Measurements from ENCODE around the gene AVEN. TPM values are rescaled to one million over a fixed set of nuclear protein-coding genes. Genes with fewer than 3 reads are reported as not detected.
A peak's percentile ranks its signal among the peaks of the same experiment; 100 is the strongest.
"Not testable (repeated sequence)": the region's sequence is repeated elsewhere in the genome, so short reads cannot be mapped to it uniquely, and the experiment has no call there.

Gene AVEN, protein sequence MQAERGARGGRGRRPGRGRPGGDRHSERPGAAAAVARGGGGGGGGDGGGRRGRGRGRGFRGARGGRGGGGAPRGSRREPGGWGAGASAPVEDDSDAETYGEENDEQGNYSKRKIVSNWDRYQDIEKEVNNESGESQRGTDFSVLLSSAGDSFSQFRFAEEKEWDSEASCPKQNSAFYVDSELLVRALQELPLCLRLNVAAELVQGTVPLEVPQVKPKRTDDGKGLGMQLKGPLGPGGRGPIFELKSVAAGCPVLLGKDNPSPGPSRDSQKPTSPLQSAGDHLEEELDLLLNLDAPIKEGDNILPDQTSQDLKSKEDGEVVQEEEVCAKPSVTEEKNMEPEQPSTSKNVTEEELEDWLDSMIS
- polyA plus RNA-seq (2012; ENCODE audit: insufficient read depth, insufficient read length): 11.4 TPM

DNA sequence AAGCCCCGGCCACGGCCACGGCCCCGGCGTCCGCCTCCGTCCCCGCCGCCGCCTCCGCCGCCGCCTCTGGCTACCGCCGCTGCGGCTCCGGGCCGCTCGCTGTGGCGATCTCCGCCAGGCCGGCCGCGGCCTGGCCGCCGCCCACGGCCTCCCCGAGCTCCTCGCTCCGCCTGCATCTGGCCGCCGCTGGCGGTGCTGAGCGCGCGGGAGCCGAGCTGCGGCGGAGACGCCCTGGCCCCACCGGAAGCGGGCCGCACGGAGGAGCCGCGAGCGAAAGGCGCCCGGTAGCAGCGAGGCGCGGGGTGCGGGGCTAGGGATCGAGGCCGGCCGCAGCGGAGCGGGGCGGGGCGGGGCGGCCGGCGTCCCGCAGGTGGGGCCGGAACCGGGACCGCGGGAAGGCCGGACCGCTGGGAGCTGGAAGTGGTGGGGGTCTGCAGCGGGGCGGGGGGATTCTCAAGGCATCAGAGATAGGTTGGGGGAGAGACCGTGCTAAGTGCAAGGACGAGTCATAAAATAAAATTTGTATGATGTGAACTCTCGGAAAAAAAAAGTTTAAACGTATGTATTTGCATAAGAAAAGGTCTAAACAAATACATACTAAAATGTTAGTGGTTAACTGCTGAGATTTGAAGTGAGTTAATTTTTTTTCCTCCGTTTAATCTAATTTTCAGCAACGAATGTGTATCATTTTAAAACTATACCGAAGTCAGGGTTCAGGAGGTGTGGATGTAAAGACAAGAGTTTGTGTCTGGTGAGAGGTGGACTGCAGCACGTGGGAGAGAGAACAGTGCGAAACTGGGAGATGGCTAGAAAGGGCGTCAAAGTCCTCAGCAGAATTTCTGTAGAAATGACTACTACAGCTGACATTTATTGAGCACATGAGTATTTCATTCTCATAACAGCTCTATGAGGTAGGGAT, at the start of gene AVEN:
Gene AVEN (minus strand): TSS at position 334 of the 919 bp plus-strand sequence. CDS start 158 bp downstream, at position 176.
- DNase-seq (ENCODE audit: low read depth, low spot score): no peak
- peak within 1 kb of the TSS; percentile 82 for H3K4me3 ChIP-seq (ENCODE audit: low read length)

DNA sequence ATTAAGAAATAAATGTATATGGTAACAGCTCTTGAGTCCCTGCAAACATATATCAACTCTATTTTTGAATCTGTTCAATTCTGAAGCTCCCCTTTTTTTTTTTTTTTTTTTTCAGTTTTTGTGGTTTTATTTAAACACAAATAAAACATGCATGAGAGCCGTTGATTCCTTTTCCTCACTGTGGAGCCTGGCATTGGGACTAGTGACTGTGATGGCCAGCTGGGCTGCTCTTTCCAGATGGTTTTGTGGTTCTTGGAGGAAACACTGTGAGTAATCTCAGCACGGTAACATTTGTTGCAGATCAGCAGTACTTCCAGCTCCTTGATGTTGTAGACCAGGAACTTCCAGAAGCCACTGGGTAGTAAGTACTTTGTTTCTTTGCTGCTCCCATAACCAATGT, 46.7 kb upstream of the AVEN start:
- no peak for DNase-seq (ENCODE audit: low read depth, low spot score)
- no peak overlapping the region for H3K4me3 ChIP-seq (ENCODE audit: low read length)

DNA sequence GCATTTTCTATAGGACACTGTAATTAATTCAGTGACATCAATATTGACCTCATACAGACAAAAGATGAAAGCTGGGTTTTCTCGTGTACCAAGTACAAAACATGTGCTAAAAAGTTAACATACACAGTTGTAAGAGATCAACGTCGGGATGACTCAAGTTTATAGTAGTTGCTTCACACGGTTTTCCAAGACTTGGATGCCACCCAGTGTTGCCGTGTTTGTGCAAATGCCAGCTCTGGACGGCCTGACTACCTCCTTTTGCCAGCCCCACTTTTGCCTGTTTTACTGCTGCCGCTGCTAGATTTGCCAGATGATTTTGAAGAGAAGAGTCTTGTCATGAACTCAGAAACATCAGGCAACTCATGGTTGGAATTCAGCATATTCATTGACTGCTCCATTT, 45.1 kb upstream of the AVEN start:
- no peak overlapping the region for H3K4me3 ChIP-seq (ENCODE audit: low read length)
- no peak for DNase-seq (ENCODE audit: low read depth, low spot score)

DNA sequence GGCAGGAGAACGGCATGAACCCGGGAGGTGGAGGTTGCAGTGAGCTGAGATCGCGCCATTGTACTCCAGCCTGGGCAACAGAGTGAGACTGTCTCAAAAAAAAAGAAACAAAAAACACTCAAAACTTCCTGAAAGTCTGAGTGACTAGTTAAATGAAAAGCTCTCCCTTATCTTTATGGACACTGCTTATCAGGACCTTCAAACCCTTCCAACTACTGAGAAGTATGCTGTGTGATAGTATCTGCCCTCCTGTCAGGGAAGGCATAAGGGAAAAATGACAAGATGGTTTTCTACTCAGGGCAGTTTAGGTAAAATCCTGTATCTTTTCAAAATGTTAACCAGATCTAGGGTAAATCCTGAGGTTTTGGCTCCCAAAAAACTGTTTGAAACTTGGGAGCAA, 40.9 kb upstream of the AVEN start:
- DNase-seq (ENCODE audit: low read depth, low spot score): no peak
- H3K4me3 ChIP-seq (ENCODE audit: low read length): no peak overlapping the region

DNA sequence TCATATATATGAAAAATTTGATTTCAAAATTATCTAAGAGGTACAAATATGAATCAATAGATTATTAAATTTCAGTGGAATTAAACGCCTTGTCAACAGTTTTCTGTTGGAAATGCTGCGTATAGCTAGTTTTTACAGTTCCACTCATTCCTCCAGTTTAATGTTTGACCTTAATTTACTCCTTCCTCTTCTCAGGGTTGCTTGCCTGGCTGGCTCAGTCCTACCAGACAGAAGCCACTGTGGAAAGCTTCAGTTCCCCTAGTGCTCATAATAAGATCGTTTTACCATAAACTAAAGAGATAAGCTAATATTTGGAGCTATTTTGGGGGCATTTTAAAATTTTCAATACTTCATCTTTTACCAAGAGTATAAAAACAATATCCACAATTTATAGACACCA, 39.9 kb upstream of the AVEN start:
- no peak overlapping the region for H3K4me3 ChIP-seq (ENCODE audit: low read length)
- DNase-seq (ENCODE audit: low read depth, low spot score): no peak

DNA sequence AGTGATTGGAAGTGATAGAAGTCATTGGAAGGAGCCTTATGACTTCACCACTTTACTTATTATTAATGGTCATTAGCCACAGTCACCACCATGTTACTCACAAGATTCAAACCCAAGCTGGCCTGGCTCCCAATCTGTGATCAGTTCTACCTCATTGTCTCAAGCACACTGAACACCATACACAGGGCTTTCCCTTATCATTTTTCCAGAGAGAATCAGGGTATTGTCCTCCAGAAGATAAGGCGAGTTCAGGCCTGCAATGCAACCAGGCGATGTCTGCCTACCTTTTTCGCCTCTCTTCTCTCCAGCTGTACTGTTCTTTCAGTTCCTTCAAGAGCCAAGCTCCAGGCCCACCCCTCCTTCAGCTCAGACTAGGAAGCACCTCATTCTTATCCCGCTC, 37.8 kb upstream of the AVEN start:
- no peak overlapping the region for H3K4me3 ChIP-seq (ENCODE audit: low read length)
- DNase-seq (ENCODE audit: low read depth, low spot score): no peak

DNA sequence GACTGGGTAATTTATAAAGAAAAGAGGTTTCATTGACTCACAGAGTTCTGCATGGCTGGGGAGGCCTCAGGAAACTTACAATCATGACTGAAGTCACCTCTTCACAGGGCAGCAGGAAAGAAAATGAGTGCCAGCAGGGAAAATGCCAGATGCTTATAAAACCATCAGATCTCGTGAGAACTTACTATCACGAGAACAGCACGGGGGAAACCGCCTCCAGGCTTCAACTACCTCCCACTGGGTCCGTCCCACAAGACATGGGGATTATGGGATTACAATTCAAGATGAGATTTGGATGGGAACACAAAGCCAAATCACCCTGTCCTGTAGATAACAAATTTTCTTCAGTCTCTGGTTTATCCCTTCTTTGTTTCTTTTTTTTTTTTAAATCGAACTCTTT, 31.0 kb upstream of the AVEN start:
- DNase-seq (ENCODE audit: low read depth, low spot score): no peak
- no peak overlapping the region for H3K4me3 ChIP-seq (ENCODE audit: low read length)

DNA sequence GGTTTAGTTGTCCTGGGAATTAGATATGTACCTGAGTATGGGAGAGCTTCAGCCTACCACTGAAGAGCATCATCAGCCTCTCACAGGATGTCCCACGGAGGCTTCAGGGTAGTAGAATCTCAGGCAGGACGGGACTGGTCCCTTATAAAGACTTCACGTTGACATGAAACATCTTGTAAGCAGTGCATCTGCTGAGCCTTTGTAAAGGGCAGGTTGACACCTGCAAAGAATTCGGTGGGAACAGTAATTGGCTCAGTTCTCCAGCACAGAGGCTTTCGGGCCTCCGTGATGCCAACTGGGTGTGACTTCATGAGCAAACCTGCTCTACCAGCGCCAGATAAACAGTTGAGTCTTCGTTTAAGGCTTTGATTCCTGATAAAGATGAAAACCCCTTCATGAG, 26.9 kb upstream of the AVEN start:
- no peak overlapping the region for H3K4me3 ChIP-seq (ENCODE audit: low read length)
- no peak for DNase-seq (ENCODE audit: low read depth, low spot score)

DNA sequence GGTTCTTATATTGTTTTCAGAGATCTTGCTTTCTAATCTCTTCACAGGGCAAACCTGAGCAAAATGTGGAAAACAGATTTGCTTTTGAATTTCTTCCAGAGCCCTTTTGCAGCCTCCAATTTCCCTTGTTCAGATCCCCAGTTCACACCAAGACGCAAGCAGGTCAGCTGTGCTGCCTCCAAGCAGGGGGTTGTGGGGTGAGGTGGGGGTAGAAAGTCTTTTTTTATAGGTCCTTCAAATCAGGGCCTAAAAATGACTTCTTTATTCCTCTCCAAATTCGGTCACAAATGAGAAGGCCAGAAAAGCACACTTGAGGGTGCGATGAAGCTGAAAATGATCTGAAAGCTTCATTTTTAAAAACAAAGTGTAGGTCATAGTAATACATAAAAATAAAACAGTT, 26.3 kb upstream of the AVEN start:
- H3K4me3 ChIP-seq (ENCODE audit: low read length): no peak overlapping the region
- DNase-seq (ENCODE audit: low read depth, low spot score): no peak

DNA sequence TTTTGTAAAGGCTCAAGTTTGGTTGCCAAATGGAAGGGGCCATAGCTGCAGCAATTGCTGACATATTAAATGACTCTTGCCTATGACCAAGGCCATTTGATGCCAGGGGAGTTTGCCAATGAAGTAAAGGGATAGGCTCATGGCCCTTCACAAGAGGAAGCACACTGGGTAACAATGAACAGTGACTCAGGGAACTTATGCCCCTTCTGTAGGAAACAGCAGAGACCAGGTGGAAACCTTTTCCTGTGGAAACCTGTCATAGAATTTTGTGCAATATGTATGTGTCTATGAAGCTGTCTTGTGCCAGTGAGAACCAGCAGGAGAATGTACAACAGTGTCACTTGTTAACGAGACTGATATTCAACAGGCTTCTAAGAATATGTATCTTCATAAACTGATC, 25.4 kb upstream of the AVEN start:
- no peak for DNase-seq (ENCODE audit: low read depth, low spot score)
- no peak overlapping the region for H3K4me3 ChIP-seq (ENCODE audit: low read length)

DNA sequence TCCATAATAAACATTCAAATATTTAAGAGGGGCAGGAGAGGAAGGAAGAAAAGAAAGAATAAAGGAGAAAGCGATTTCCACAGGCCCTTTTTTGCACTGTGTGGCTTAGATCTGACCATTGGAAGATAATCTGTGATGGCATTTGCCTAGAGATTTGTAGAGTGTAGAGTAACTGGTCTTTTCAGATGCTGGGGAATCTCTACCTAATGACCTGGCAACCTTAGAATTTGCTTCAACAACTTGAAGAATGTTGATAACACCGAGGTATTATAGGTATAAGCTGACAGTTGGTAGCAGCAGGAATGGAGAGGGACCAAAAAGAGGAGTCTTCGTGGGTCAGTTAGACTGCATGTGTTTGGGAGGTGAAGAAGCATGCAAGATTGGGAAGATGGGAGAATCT, 20.9 kb upstream of the AVEN start:
- H3K4me3 ChIP-seq (ENCODE audit: low read length): no peak overlapping the region
- DNase-seq (ENCODE audit: low read depth, low spot score): no peak

DNA sequence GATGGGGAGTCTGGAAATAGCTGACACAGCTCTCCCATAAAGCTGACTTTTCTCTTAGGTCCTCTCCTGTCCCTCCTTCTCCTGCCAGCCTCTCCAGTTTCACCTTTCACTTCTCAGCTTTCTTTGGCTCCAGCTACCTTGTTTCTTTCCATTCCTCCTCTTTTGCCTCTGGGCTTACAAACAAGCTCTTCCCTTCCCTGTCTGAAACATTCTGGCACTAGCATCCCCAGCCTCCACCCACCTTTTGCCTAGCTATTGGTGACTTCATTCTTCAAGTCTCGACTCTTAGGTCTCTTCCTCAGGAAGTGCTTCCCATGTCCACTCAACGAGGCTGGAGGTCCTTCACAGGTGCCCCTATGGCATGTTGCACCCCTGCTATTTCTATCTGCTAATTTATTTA, 20.5 kb upstream of the AVEN start:
- no peak for DNase-seq (ENCODE audit: low read depth, low spot score)
- no peak overlapping the region for H3K4me3 ChIP-seq (ENCODE audit: low read length)

DNA sequence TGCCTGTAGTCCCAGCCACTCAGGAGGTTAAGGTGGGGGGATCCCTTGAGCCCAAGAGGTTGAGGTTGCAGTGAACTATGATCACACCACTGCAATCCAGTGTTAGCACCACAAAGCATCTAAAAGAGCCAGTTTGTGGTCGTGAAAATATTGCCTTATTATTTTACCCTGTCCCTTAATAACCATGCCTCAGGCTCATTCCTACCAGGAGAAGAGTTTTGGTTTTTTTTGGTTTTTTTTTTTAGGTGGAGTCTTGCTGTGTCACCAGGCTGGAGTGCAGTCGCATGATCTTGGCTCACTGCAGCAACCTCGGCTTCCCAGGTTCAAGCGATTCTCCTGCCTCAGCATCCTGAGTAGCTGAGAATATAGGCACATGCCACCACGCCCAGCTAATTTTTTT, 17.9 kb upstream of the AVEN start:
- H3K4me3 ChIP-seq (ENCODE audit: low read length): no peak overlapping the region
- no peak for DNase-seq (ENCODE audit: low read depth, low spot score)

DNA sequence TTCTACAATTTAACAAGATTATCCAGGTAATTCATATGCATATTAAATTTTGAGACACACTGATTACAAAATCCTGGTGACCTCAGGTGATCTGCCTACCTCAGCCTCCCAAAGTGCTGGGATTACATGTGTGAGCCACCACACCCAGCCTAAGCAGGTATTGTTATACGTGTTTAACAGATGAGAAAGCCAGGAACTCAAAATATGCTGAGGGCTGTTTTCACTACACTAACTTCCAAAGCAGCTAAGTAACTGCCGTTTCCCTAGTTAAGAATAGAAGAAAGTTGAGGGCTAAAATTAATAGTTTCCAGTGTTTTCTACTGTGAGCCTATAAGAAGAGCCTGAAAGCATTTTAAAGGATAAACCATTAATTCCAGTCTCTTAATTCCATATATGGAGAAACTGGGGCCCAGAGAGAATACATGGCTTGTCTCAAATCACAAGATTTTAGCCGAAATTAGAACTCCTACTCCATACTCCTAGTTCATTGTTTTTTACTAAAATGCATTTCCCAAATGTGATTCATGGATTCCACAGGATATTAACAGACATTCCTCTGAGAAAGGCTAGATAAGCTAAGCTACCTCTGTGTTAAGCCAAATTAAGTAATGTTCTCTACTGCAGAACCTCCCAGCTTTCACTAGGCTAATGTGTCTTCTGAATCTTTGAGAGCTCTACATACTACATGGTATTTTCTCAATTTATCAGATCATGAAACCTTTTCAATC, 17.0 kb upstream of the AVEN start:
- no peak for DNase-seq (ENCODE audit: low read depth, low spot score)
- H3K4me3 ChIP-seq (ENCODE audit: low read length): no peak overlapping the region

DNA sequence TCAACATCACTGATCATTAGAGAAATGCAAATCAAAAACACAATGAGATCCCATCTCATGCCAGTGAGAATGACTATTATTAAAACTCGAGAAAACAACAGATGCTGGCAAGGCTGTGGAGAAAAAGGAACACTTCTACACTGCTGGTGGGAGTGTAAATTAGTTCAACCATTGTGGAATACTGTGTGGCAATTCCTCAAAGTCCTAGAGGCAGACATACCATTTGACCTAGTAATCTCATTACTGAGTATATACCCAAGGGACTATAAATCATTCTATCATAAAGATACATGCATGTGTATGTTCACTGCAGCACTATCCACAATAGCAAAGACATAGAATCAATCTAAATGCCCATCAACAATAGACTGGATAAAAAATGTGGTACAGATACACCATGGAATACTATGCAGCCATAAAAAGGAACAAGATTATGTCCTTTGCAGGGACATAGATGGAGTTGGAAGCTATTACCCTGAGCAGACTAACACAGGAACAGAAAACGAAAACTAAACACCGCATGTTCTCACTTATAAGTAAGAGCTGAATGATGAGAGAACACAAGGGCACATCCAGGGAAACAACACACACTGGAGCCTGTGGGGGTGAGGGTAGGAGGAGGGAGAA, 15.2 kb upstream of the AVEN start:
- DNase-seq (ENCODE audit: low read depth, low spot score): no peak
- H3K4me3 ChIP-seq (ENCODE audit: low read length): no peak overlapping the region

DNA sequence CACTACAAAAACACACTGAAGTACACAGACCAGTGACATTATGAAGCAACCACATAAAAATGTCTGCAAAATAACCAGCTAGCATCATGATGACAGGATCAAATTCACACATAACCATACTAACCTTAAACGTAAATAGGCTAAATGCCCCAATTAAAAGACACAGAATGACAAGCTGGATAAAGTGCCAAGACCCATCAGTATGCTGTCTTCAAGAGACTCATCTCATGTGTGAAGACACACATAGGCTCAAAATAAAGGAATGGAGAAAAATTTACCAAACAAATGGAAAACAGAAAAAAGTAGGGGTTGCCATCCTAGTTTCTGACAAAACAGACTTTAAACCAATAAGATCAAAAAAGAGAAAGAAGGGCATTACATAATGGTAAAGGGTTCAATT, 11.4 kb upstream of the AVEN start:
- H3K4me3 ChIP-seq (ENCODE audit: low read length); DNase-seq (ENCODE audit: low read depth, low spot score): not testable (repeated sequence)

DNA sequence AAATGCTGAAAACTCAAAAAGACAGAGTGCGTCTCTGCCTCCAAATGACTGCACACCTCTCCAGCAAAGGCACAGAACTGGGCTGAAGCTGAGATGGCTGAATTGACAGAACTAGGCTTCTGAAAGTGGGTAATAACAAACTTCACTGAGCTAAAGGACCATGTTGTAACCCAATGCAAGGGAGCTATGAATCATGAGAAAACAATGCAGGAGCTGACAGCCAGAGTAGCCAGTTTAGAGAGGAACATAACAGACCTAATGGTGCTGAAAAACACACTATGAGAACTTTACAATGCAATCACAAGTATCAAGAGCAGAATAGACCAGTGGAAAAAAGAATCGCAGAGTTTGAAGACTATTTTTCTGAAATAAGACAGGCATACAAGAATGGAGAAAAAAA, 10.1 kb upstream of the AVEN start:
- no peak overlapping the region for H3K4me3 ChIP-seq (ENCODE audit: low read length)
- DNase-seq (ENCODE audit: low read depth, low spot score): no peak

DNA sequence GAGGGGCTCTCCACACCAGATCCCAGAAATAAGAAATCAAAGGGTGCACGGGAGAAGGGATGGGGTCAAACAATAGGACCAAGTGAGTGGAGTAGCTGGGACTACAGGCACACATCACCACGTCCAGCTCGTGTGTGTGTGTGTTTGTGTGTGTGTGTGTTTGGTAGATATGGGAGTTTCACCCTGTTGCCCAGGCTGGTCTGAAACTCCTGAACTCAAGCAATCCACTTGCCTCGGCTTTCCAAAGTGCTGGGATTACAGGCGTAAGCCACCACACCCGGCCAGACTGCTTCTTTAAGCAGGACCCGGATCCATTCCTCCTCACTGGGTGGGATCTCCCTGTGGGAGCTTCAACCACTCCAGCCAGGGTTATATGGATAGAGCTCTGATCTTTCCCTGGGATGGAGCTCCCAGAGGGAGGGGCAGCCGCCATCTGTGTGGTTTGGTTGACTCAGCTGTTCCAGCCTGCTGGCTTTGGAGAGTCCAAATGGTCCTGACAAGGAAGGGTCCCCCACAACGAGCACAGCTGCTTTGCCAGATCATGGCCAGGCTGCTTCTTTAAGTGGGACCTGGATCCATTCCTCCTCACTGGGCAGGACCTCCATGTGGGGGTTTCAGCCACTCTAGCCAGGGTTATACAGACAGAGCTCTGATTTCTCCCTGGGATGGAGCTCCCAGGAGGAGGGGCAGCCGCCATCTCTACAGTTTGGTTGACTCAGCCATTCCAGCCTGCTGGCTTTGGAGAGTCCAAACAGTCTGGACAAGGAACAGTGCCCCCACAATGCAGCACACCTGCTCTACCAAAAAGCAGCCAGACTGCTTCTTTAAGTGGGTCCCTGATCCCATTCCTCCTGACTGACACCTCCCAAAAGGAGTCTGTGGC, 9.1 kb upstream of the AVEN start:
- no peak overlapping the region for H3K4me3 ChIP-seq (ENCODE audit: low read length)
- no peak for DNase-seq (ENCODE audit: low read depth, low spot score)
